DOHH2 (cell line): ENCODE results near the gene CFAP46.
"Not testable (repeated sequence)": the region's sequence is repeated elsewhere in the genome, so short reads cannot be mapped to it uniquely, and the experiment has no call there.

Source experiments
- H3F3A ChIP-seq: fragments of 200-600 bp; sonication (generic), shearing (Covaris generic); 2 replicates; pipeline ENCODE4 v1.6.0; 2016; ENCODE audit warnings: antibody characterized with exemption, mild to moderate bottlenecking; ENCODE audit not compliant: control insufficient read depth, insufficient read depth
- H3K27ac ChIP-seq: fragments of 200-600 bp; sonication (generic); 2 replicates; pipeline ENCODE4 v1.5.1; 2014; ENCODE audit warnings: low read depth, mild to moderate bottlenecking, low read length, moderate library complexity
- H3K27me3 ChIP-seq: fragments of 200-600 bp; sonication (generic); 2 replicates; pipeline ENCODE4 v1.6.1; 2014; ENCODE audit warnings: mild to moderate bottlenecking, low read length, mixed read lengths; ENCODE audit not compliant: control insufficient read depth
- H3K36me3 ChIP-seq: fragments of 200-600 bp; sonication (generic); 2 replicates; pipeline ENCODE4 v1.6.1; 2014; ENCODE audit warnings: mild to moderate bottlenecking, low read length, moderate library complexity, mixed read lengths; ENCODE audit not compliant: control insufficient read depth
- H3K4me1 ChIP-seq: fragments of 200-600 bp; sonication (generic); 2 replicates; pipeline ENCODE4 v1.6.1; 2014; ENCODE audit warnings: mild to moderate bottlenecking, low read length, mixed read lengths; ENCODE audit not compliant: control insufficient read depth
- H3K4me2 ChIP-seq: fragments of 200-600 bp; sonication (generic); 2 replicates; pipeline ENCODE4 v1.6.0; 2014; ENCODE audit warnings: mild to moderate bottlenecking, low read length, moderate library complexity
- H3K4me3 ChIP-seq: fragments of 200-600 bp; sonication (generic); 2 replicates; pipeline ENCODE4 v1.5.1; 2014; ENCODE audit warnings: mild to moderate bottlenecking, low read length, mixed read lengths
- H3K79me2 ChIP-seq: fragments of 200-600 bp; sonication (generic); 2 replicates; pipeline ENCODE4 v1.6.1; 2014; ENCODE audit warnings: mild to moderate bottlenecking, low read length, mixed read lengths; ENCODE audit not compliant: control insufficient read depth
- H3K9me2 ChIP-seq: fragments of 200-600 bp; sonication (generic); replicated peaks from 2 replicates; pipeline ENCODE4 v1.6.1; 2014; ENCODE audit warnings: mild to moderate bottlenecking, low read length, mixed read lengths; ENCODE audit not compliant: control insufficient read depth
- H3K9me3 ChIP-seq: fragments of 200-600 bp; sonication (generic); 2 replicates; pipeline ENCODE4 v1.6.1; 2014; ENCODE audit warnings: antibody characterized with exemption, low read length, mixed read lengths; ENCODE audit not compliant: control insufficient read depth, insufficient read depth
- H4K20me1 ChIP-seq: fragments of 200-600 bp; sonication (generic); 2 replicates; pipeline ENCODE4 v1.6.0; 2014; ENCODE audit warnings: low read depth, mild to moderate bottlenecking, antibody characterized with exemption, low read length, moderate library complexity; ENCODE audit not compliant: control insufficient read depth, insufficient read depth
- EZH2phosphoT487 ChIP-seq: fragments of 200-600 bp; sonication (generic); IDR thresholded peaks from 2 replicates; pipeline ENCODE4 v1.6.1; 2017; ENCODE audit warnings: borderline replicate concordance, mild to moderate bottlenecking, antibody characterized with exemption, low read length, moderate library complexity, mixed read lengths
- TF ChIP-seq, protein P1 (sequence below): fragments of 200-600 bp; sonication (generic); IDR thresholded peaks from one replicate; pipeline ENCODE4 v1.5.1; 2014; ENCODE audit warnings: antibody characterized with exemption, mild to moderate bottlenecking, low read depth, low read length; ENCODE audit not compliant: poor library complexity, severe bottlenecking

CFAP46 gene

DNA sequence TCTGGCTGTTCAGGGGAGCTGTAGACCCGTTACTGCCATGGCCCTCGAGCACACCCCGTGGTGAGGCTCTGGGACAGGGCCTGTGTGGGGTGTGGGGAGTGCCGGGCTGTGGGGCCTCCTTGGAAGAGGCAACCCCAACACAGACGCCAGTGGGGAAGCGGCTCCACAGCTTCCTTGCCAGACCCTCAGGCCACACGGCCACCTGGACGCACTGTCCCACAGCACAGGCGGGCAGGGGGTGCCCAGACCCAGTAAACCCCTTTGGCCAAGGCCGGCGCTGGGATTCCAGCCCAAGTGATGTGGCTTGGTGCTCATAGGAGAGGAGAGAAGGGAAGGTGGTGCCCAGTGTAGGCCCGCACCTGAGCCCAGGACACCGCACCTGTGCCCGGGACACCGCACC, 143.5 kb downstream of the CFAP46 start:
- no peak for TF ChIP-seq EZH2phosphoT487
- TF ChIP-seq, protein P1, sequence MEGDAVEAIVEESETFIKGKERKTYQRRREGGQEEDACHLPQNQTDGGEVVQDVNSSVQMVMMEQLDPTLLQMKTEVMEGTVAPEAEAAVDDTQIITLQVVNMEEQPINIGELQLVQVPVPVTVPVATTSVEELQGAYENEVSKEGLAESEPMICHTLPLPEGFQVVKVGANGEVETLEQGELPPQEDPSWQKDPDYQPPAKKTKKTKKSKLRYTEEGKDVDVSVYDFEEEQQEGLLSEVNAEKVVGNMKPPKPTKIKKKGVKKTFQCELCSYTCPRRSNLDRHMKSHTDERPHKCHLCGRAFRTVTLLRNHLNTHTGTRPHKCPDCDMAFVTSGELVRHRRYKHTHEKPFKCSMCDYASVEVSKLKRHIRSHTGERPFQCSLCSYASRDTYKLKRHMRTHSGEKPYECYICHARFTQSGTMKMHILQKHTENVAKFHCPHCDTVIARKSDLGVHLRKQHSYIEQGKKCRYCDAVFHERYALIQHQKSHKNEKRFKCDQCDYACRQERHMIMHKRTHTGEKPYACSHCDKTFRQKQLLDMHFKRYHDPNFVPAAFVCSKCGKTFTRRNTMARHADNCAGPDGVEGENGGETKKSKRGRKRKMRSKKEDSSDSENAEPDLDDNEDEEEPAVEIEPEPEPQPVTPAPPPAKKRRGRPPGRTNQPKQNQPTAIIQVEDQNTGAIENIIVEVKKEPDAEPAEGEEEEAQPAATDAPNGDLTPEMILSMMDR: no peak
- Histone ChIP-seq H3K4me3 (no peak overlapping the region), H3K4me2 (no peak overlapping the region), H3F3A (no peaks in the 10 kb centered on the region), H3K27ac (no peak overlapping the region), H3K4me1 (no peaks in the 10 kb centered on the region), H3K9me3 (peaks cover 10% of the 10 kb centered on the region; the same call in 1 of the 2 replicates), H3K9me2 (no peaks in the 10 kb centered on the region), H4K20me1 (no peaks in the 10 kb centered on the region), H3K27me3 (no peaks in the 10 kb centered on the region), H3K79me2 (no peaks in the 10 kb centered on the region), H3K36me3 (no peaks in the 10 kb centered on the region)

DNA sequence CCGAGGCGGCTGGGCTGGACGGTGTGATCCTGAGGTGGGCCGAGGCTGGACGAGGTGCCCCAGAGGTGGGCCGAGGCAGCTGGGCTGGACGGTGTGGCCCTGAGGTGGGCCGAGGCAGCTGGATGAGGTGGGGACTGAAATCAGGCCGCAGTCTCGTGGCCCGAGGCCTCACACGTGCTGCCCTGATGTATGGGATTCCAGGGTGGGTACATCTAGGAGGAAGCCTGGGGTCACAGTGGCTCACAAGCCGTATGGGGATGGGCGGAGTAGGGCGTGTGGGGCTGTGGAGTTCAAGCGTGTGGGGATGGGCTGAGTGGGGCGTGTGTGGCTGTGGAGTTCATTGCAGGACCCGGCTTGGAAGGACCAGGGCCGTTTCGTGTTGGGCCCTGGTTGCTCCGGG, 144.0 kb downstream of the CFAP46 start:
- Histone ChIP-seq H3K9me2 (no peaks in the 10 kb centered on the region), H3K4me1 (no peaks in the 10 kb centered on the region), H3K79me2 (no peaks in the 10 kb centered on the region), H3K27me3 (no peaks in the 10 kb centered on the region), H3K4me3 (no peak overlapping the region), H4K20me1 (no peaks in the 10 kb centered on the region), H3K36me3 (no peaks in the 10 kb centered on the region), H3K4me2 (no peak overlapping the region), H3F3A (no peaks in the 10 kb centered on the region), H3K9me3 (peaks cover 10% of the 10 kb centered on the region; the same call in 1 of the 2 replicates), H3K27ac (no peak overlapping the region)
- TF ChIP-seq EZH2phosphoT487: no peak
- TF ChIP-seq, protein P1: no peak

DNA sequence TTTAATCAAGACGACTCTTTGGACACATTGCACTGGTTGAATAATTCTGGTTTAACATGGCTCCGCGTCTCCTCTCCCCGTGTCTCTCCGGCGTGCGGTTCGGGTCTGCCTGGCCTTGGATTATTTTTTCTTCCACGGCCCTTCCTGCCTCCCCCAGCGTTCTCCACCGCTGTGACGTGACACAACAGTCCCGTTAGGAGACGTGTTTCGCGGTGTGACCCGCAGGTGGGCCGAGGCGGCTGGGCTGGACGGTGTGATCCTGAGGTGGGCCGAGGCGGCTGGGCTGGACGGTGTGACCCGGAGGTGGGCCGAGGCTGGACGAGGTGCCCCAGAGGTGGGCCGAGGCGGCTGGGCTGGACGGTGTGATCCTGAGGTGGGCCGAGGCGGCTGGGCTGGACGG, 144.4 kb downstream of the CFAP46 start:
- not testable (repeated sequence) for H3K4me3 ChIP-seq, H3K27ac ChIP-seq

DNA sequence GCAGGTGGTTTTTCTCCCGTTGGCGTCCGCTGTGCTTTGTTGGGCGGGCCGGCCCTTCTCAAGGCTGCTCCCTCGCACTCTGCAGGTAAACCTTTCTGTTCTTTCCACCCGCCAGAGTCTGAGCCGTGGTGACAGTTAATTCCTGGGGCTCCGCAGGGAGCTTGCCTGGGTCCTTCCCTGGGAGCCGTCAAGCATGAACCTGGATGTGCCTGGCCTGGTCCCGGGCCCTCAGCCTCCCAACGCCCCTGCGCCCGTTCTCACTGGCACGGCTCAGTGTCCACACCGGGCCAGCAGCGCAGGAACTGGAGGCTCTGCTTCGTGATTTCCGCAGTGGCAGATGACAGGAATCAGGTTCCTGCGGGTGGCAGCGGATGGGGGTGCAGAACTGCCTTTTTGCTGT, 145.5 kb downstream of the CFAP46 start:
- H3K36me3 ChIP-seq: no peaks in the 10 kb centered on the region
- H3K4me2 ChIP-seq: no peak overlapping the region
- H3K4me3 ChIP-seq: no peak overlapping the region
- no peaks in the 10 kb centered on the region for H4K20me1 ChIP-seq
- TF ChIP-seq EZH2phosphoT487: no peak
- TF ChIP-seq, protein P1: no peak
- H3K9me2 ChIP-seq: no peaks in the 10 kb centered on the region
- no peaks in the 10 kb centered on the region for H3K27me3 ChIP-seq
- H3K4me1 ChIP-seq: no peaks in the 10 kb centered on the region
- H3F3A ChIP-seq: no peaks in the 10 kb centered on the region
- H3K27ac ChIP-seq: no peak overlapping the region
- no peaks in the 10 kb centered on the region for H3K79me2 ChIP-seq
- peaks cover 12% of the 10 kb centered on the region; the same call in 1 of the 2 replicates for H3K9me3 ChIP-seq

More for the DNA sequence above, 144.4 kb downstream of the CFAP46 start:
- H3K36me3 ChIP-seq, H4K20me1 ChIP-seq, H3K27me3 ChIP-seq, H3K4me1 ChIP-seq, H3K4me2 ChIP-seq, H3K79me2 ChIP-seq, H3F3A ChIP-seq, H3K9me2 ChIP-seq: not testable (repeated sequence)
- peaks cover 10% of the 10 kb centered on the region; the same call in 1 of the 2 replicates for H3K9me3 ChIP-seq
